OCI-LY1 (cell line): ENCODE measurements around the gene CPSF4L.

Source experiments
- H2AFZ ChIP-seq: fragments of 200-600 bp; sonication (generic), shearing (Covaris generic); 2 replicates; pipeline ENCODE4 v1.6.0; 2014; ENCODE audit warnings: antibody characterized with exemption, mild to moderate bottlenecking, low read length
- H3F3A ChIP-seq: fragments of 200-600 bp; sonication (generic), shearing (Covaris generic); 2 replicates; pipeline ENCODE4 v1.6.0; 2014; ENCODE audit warnings: mild to moderate bottlenecking, antibody characterized with exemption, low read length, moderate library complexity; ENCODE audit not compliant: insufficient read depth
- H3K27ac ChIP-seq: fragments of 200-600 bp; sonication (generic); 2 replicates; pipeline ENCODE4 v1.5.1; 2014; ENCODE audit warnings: low read length, mixed run types, mild to moderate bottlenecking, low read depth; ENCODE audit not compliant: poor library complexity, severe bottlenecking
- H3K27me3 ChIP-seq: fragments of 200-600 bp; sonication (generic); 2 replicates; pipeline ENCODE4 v1.6.0; 2014; ENCODE audit warnings: antibody characterized with exemption, mild to moderate bottlenecking, low read length, moderate library complexity; ENCODE audit not compliant: insufficient read depth
- H3K36me3 ChIP-seq: fragments of 200-600 bp; sonication (generic); 2 replicates; pipeline ENCODE4 v1.6.1; 2014; ENCODE audit warnings: mild to moderate bottlenecking, antibody characterized with exemption, low read length, moderate library complexity, mixed read lengths; ENCODE audit not compliant: insufficient read depth
- H3K4me1 ChIP-seq: fragments of 200-600 bp; sonication (generic); 2 replicates; pipeline ENCODE4 v1.5.1; 2014; ENCODE audit warnings: mild to moderate bottlenecking, low read length, moderate library complexity; ENCODE audit not compliant: insufficient read depth, severe bottlenecking
- H3K4me2 ChIP-seq: fragments of 200-600 bp; sonication (generic), shearing (Covaris generic); 2 replicates; pipeline ENCODE4 v1.6.1; 2014; ENCODE audit warnings: low read length
- H3K4me3 ChIP-seq: fragments of 200-600 bp; sonication (generic); 2 replicates; pipeline ENCODE4 v1.5.1; 2014; ENCODE audit warnings: low read length, low read depth, mild to moderate bottlenecking, mixed read lengths; ENCODE audit not compliant: poor library complexity, severe bottlenecking
- H3K79me2 ChIP-seq: fragments of 200-600 bp; shearing (Covaris generic); 2 replicates; pipeline ENCODE4 v1.6.1; 2016; ENCODE audit warnings: mixed run types, low read length, mixed read lengths; ENCODE audit not compliant: insufficient read depth
- H3K9ac ChIP-seq: fragments of 200-600 bp; sonication (generic), shearing (Covaris generic); 2 replicates; pipeline ENCODE4 v1.6.1; 2014; ENCODE audit warnings: mild to moderate bottlenecking, low read length, mixed read lengths
- H3K9me2 ChIP-seq: fragments of 200-600 bp; sonication (generic), shearing (Covaris generic); 2 replicates; pipeline ENCODE4 v1.6.1; 2014; ENCODE audit warnings: low read depth, mild to moderate bottlenecking, low read length, mixed read lengths
- H3K9me3 ChIP-seq: fragments of 200-600 bp; shearing (Covaris generic); 2 replicates; pipeline ENCODE4 v1.6.1; 2014; ENCODE audit warnings: low read length, mixed read lengths
- H4K20me1 ChIP-seq: fragments of 200-600 bp; sonication (generic), shearing (Covaris generic); 2 replicates; pipeline ENCODE4 v1.6.0; 2016; ENCODE audit warnings: mild to moderate bottlenecking, low read length; ENCODE audit not compliant: insufficient read depth
- EZH2 ChIP-seq: fragments of 200-600 bp; sonication (generic), shearing (Covaris generic); IDR thresholded peaks from 2 replicates; pipeline ENCODE4 v1.8.0; 2017; ENCODE audit warnings: borderline replicate concordance, mixed run types, mild to moderate bottlenecking, antibody characterized with exemption, low read length, moderate library complexity, mixed read lengths
- TF ChIP-seq, protein P1 (sequence below): fragments of 200-600 bp; sonication (generic), shearing (Covaris generic); IDR thresholded peaks from 2 replicates; pipeline ENCODE4 v1.5.1; 2017; ENCODE audit warnings: mild to moderate bottlenecking, antibody characterized with exemption, low read length, moderate library complexity, mixed read lengths

Gene CPSF4L

GRCh38 chr17:73278465-73279453 lies 17.1 kb upstream of the CPSF4L start:
- H4K20me1 ChIP-seq, result no peaks in the 10 kb centered on the region
- no peaks in the 10 kb centered on the region for H3K4me1 ChIP-seq
- H3K9me2 ChIP-seq, result no peaks in the 10 kb centered on the region
- H3K4me2 ChIP-seq, result no peak overlapping the region
- no peak overlapping the region for H3K9ac ChIP-seq
- H3K9me3 ChIP-seq, result no peaks in the 10 kb centered on the region
- no peak overlapping the region for H3K4me3 ChIP-seq
- no peaks in the 10 kb centered on the region for H3K36me3 ChIP-seq
- H2AFZ ChIP-seq, result no peak overlapping the region
- H3K27me3 ChIP-seq, result no peaks in the 10 kb centered on the region; the same call in 1 of the 2 replicates
- no peaks in the 10 kb centered on the region for H3F3A ChIP-seq
- H3K27ac ChIP-seq, result no peak overlapping the region
- no peak for TF ChIP-seq EZH2
- TF ChIP-seq, protein P1, sequence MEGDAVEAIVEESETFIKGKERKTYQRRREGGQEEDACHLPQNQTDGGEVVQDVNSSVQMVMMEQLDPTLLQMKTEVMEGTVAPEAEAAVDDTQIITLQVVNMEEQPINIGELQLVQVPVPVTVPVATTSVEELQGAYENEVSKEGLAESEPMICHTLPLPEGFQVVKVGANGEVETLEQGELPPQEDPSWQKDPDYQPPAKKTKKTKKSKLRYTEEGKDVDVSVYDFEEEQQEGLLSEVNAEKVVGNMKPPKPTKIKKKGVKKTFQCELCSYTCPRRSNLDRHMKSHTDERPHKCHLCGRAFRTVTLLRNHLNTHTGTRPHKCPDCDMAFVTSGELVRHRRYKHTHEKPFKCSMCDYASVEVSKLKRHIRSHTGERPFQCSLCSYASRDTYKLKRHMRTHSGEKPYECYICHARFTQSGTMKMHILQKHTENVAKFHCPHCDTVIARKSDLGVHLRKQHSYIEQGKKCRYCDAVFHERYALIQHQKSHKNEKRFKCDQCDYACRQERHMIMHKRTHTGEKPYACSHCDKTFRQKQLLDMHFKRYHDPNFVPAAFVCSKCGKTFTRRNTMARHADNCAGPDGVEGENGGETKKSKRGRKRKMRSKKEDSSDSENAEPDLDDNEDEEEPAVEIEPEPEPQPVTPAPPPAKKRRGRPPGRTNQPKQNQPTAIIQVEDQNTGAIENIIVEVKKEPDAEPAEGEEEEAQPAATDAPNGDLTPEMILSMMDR, result no peak
- H3K79me2 ChIP-seq, result no peaks in the 10 kb centered on the region

GRCh38 chr17:73278049-73278464 lies 16.4 kb upstream of the CPSF4L start:
- H3K9me3 ChIP-seq, result no peaks in the 10 kb centered on the region
- no peak overlapping the region for H3K4me2 ChIP-seq
- H3K36me3 ChIP-seq, result no peaks in the 10 kb centered on the region
- no peaks in the 10 kb centered on the region for H3K4me1 ChIP-seq
- H3K27ac ChIP-seq, result no peak overlapping the region
- H3K79me2 ChIP-seq, result no peaks in the 10 kb centered on the region
- H2AFZ ChIP-seq, result no peak overlapping the region
- H3K4me3 ChIP-seq, result no peak overlapping the region
- H4K20me1 ChIP-seq, result no peaks in the 10 kb centered on the region
- H3K9ac ChIP-seq, result no peak overlapping the region
- H3K9me2 ChIP-seq, result no peaks in the 10 kb centered on the region
- no peaks in the 10 kb centered on the region for H3F3A ChIP-seq
- TF ChIP-seq, protein P1, result no peak
- TF ChIP-seq EZH2, result no peak
- no peaks in the 10 kb centered on the region; the same call in 1 of the 2 replicates for H3K27me3 ChIP-seq

GRCh38 chr17:73274490-73274889 lies 12.8 kb upstream of the CPSF4L start:
- no peak overlapping the region for H3K27ac ChIP-seq
- H3K36me3 ChIP-seq, result no peaks in the 10 kb centered on the region
- no peak overlapping the region for H3K4me2 ChIP-seq
- H3K9me3 ChIP-seq, result no peaks in the 10 kb centered on the region
- no peak overlapping the region for H2AFZ ChIP-seq
- H3K27me3 ChIP-seq, result no peaks in the 10 kb centered on the region
- H3K9me2 ChIP-seq, result no peaks in the 10 kb centered on the region
- no peaks in the 10 kb centered on the region for H3K4me1 ChIP-seq
- H3K9ac ChIP-seq, result no peak overlapping the region
- no peaks in the 10 kb centered on the region for H3K79me2 ChIP-seq
- no peaks in the 10 kb centered on the region for H4K20me1 ChIP-seq
- TF ChIP-seq, protein P1, result no peak
- no peak for TF ChIP-seq EZH2
- H3F3A ChIP-seq, result no peaks in the 10 kb centered on the region
- no peak overlapping the region for H3K4me3 ChIP-seq
